K562 (cell line): Measurements from ENCODE around the gene CLSTN2. TPM values are rescaled to one million over a fixed set of nuclear protein-coding genes. Genes with fewer than 3 reads are reported as not detected.

Source experiments
- ATAC-seq: fragments of 200-7000 bp; cut with Tn5 transposase; 3 replicates; pipeline ENCODE4 v1.9.1; 2020; ENCODE audit warnings: moderate library complexity
- BruUV-seq: library from RNA; stranded (reverse); fragments of 400-500 nt; replicated peaks from 2 replicates; lab custom pipeline; 2021; lab: Mats Ljungman, UMichigan
- CTCF ChIA-PET: fragments of 300-600 bp; formaldehyde crosslinking; extraction: SDS; loops from one replicate; lab custom pipeline; 2021; ENCODE audit warnings: low intra/inter-chr PET ratio; lab: Yijun Ruan, JAX
- POLR2A ChIA-PET: fragments of 300-600, 350-650 bp; sonication (Branson Sonifier 250); formaldehyde crosslinking; extraction: SDS; loops from one replicate; lab custom pipeline; 2021; ENCODE audit warnings: antibody characterized with exemption, inconsistent platforms; lab: Yijun Ruan, JAX
- DNase-seq, 4 experiments: peaks; one replicate each; pipeline versions ENCODE4 v3.0.0 to v3.0.0-alpha.2; 2011 to 2018; ENCODE audit warnings: low spot score in 3 of 4, mixed read lengths in 3 of 4; ENCODE audit errors: extremely low read depth in 1 of 4
- FAIRE-seq: peaks from 2 replicates; lab custom pipeline; 2011; peaks lifted over from hg19 to GRCh38; lab: Jason Lieb, UNC
- H2AFZ ChIP-seq: 2 replicates; pipeline ENCODE4 v1.6.0; 2011; ENCODE audit warnings: low read depth, low read length, control low read depth, inconsistent platforms
- H3K27ac ChIP-seq: fragments of 200-600 bp; 3 replicates; pipeline ENCODE4 v1.8.0; 2011; ENCODE audit warnings: low read depth, mild to moderate bottlenecking, control low read depth, inconsistent platforms, low read length, moderate library complexity, mixed read lengths; ENCODE audit errors: extremely low read depth
- H3K27me3 ChIP-seq, 2 experiments: fragments of 300-600 bp in 1 of 2; 2 replicates in 1 of 2; 3 replicates in 1 of 2; pipeline versions ENCODE4 v1.6.0 to v1.8.0; 2011; ENCODE audit warnings: inconsistent platforms in 2 of 2, low read length in 2 of 2, mild to moderate bottlenecking in 1 of 2, mixed read lengths in 1 of 2, moderate library complexity in 1 of 2; ENCODE audit not compliant: control insufficient read depth in 2 of 2, insufficient read depth in 2 of 2
- H3K36me3 ChIP-seq: fragments of 300-600 bp; 3 replicates; pipeline ENCODE4 v1.8.0; 2011; ENCODE audit warnings: mild to moderate bottlenecking, low read length, inconsistent platforms; ENCODE audit not compliant: control insufficient read depth, insufficient read depth
- H3K4me1 ChIP-seq, 2 experiments: fragments of 200-600 bp in 1 of 2; replicated peaks in 1 of 2; 2 replicates in 1 of 2; 3 replicates in 1 of 2; pipeline versions ENCODE4 v1.5.1 to v1.8.0; 2011; ENCODE audit warnings: inconsistent platforms in 2 of 2, low read length in 2 of 2, mild to moderate bottlenecking in 1 of 2, mixed read lengths in 1 of 2, moderate library complexity in 1 of 2; ENCODE audit not compliant: control insufficient read depth in 2 of 2, insufficient read depth in 2 of 2
- H3K4me2 ChIP-seq: 2 replicates; pipeline ENCODE4 v1.6.1; 2011; ENCODE audit warnings: low read length, control low read depth, inconsistent platforms, mixed read lengths; ENCODE audit not compliant: insufficient read depth
- H3K4me3 ChIP-seq: fragments of 200-600 bp; sonication (generic), shearing (Covaris generic); 2 replicates; pipeline ENCODE4 v1.5.1; 2016; ENCODE audit warnings: control low read depth, inconsistent platforms
- H3K79me2 ChIP-seq: fragments of 200-600 bp; 3 replicates; pipeline ENCODE4 v1.8.0; 2011; ENCODE audit warnings: low read length, inconsistent platforms; ENCODE audit not compliant: control insufficient read depth, insufficient read depth
- H3K9ac ChIP-seq, 2 experiments: 2 replicates each; pipeline versions ENCODE4 v1.6.0 to v1.6.1; 2011; ENCODE audit warnings: low read depth in 2 of 2, low read length in 2 of 2, control low read depth in 1 of 2, inconsistent platforms in 1 of 2, mild to moderate bottlenecking in 1 of 2, mixed read lengths in 1 of 2; ENCODE audit not compliant: insufficient read depth in 1 of 2
- H3K9me1 ChIP-seq: one replicate; pipeline ENCODE4 v1.6.0; 2011; ENCODE audit warnings: inconsistent platforms, mild to moderate bottlenecking, low read length, moderate library complexity; ENCODE audit not compliant: control insufficient read depth, insufficient read depth
- H3K9me3 ChIP-seq: replicated peaks from 2 replicates; pipeline ENCODE4 v1.5.1; 2011; ENCODE audit warnings: low read depth, low read length, inconsistent platforms; ENCODE audit not compliant: control insufficient read depth, insufficient read depth
- H4K20me1 ChIP-seq: replicated peaks from 2 replicates; pipeline ENCODE4 v1.6.1; 2011; ENCODE audit warnings: low read length, inconsistent platforms, mixed read lengths; ENCODE audit not compliant: control insufficient read depth, insufficient read depth
- FOXK1 ChIP-seq: sonication (generic); formaldehyde crosslinking; IDR thresholded peaks from 2 replicates; pipeline ENCODE4 v1.8.0; 2022; ENCODE audit warnings: missing genetic modification reagents, mild to moderate bottlenecking, borderline replicate concordance
- NCOA4 ChIP-seq: fragments of 450-650 bp; IDR thresholded peaks from 2 replicates; pipeline ENCODE4 v1.6.1; 2018; ENCODE audit warnings: mild to moderate bottlenecking; ENCODE audit not compliant: partially characterized antibody
- NFYB ChIP-seq: IDR thresholded peaks from 2 replicates; pipeline ENCODE4 v1.6.1; 2011; ENCODE audit warnings: mild to moderate bottlenecking, moderate library complexity; ENCODE audit not compliant: insufficient read length; ENCODE audit errors: extremely low read depth
- ZNF639 ChIP-seq, 2 experiments: fragments of 200-800 bp in 1 of 2; sonication (Bioruptor generic) in 1 of 2; sonication (generic) in 1 of 2; formaldehyde crosslinking in 1 of 2; IDR thresholded peaks in 1 of 2; conservative IDR thresholded peaks in 1 of 2; 2 replicates each; pipeline versions ENCODE4 v1.5.0 to v1.6.1; 2016 to 2020; ENCODE audit warnings: missing compliant biosample characterization in 1 of 2, missing genetic modification characterization in 1 of 2, missing genetic modification reagents in 1 of 2
- in situ Hi-C: fragments of 300-500 bp; cut with MboI; formaldehyde crosslinking; loops from 4 replicates; pipeline ENCODE4 v1.15.0; 2018; ENCODE audit warnings: inconsistent platforms, mixed read lengths
- intact Hi-C: fragments of 100-400 bp; cut with micrococcal nuclease; formaldehyde crosslinking; loops from 2 replicates; pipeline ENCODE4 v1.14.2; 2022
- polyA plus RNA-seq, 8 experiments: library from polyadenylated mRNA; depleted of rRNA in 4 of 8; stranded (reverse) in 5 of 8; unstranded in 3 of 8; fragments of >200 nt; fragmentation: Nextera tagmentation in 2 of 8; fragmentation: Illumina TruSeq in 1 of 8; extraction: Ambion mirVana in 2 of 8; extraction: Trizol in 1 of 8; gene quantifications; 2 replicates each; pipeline versions ENCODE4 v1.2.1 to v1.2.3, GENCODE V29; 2011 to 2014; ENCODE audit warnings: inconsistent platforms in 1 of 8, missing spikeins in 1 of 8
- total RNA-seq, 7 experiments: library from RNA; depleted of rRNA in 6 of 7; stranded (reverse); fragments of >200 nt in 6 of 7; fragmentation: Illumina TruSeq in 2 of 7; extraction: Trizol in 2 of 7; gene quantifications; 2 replicates each; pipeline versions ENCODE4 v1.2.1 to v1.2.3, GENCODE V29; 2011 to 2021; ENCODE audit warnings: low replicate concordance in 1 of 7

CLSTN2 gene
- total and polyA plus RNA-seq, 9 of the 15 experiments (the other 6 are each of a cell fraction or from before 2014, with no cell fraction given), result 0.02 to 0.04 (median 0.04) TPM; not detected in 6

GRCh38 chr3:140396110-140396509 is 461.1 kb downstream of the CLSTN2 start (continued):
- TF ChIP-seq ZNF639 (CRISPR knock-in tag; conservative IDR thresholded peaks at IDR 0.05 in 1 of 2, IDR thresholded peaks at IDR 0.05 in 1 of 2), result no peak

- FAIRE-seq, result no peak
- CTCF ChIA-PET, result no interaction called here
Measured at GRCh38 chr3:140397847-140398246, 462.9 kb downstream of the CLSTN2 start.

More at GRCh38 chr3:140397847-140398246, 462.9 kb downstream of the CLSTN2 start:
- TF ChIP-seq NFYB (no peak), FOXK1 (no peak), NCOA4 (no peak)
- Histone ChIP-seq H2AFZ (no peak overlapping the region), H3K36me3 (no peaks in the 10 kb centered on the region), H3K79me2 (no peaks in the 10 kb centered on the region), H3K9me1 (no peaks in the 10 kb centered on the region), H3K4me1 (no peaks in the 10 kb centered on the region), H3K9ac (no peak overlapping the region), H3K9me3 (no peaks in the 10 kb centered on the region), H4K20me1 (no peaks in the 10 kb centered on the region), H3K4me2 (no peak overlapping the region), H3K27ac (no peak overlapping the region), H3K4me3 (no peak overlapping the region), H3K27me3 (no peaks in the 10 kb centered on the region)
- POLR2A ChIA-PET, result no interaction called here
- BruUV-seq, result no TSS peak
- ATAC-seq (no peak), DNase-seq (no peak)
- in situ Hi-C loops, result no loop called here
- intact Hi-C loops, result no loop called here
